Left ventricle myocardium inferior (tissue), 1 donor: ENCODE data around the gene NEAT1. TPM values are rescaled to one million over a fixed set of nuclear protein-coding genes. Genes with fewer than 3 reads are reported as not detected.
"Not testable (repeated sequence)": the region's sequence is repeated elsewhere in the genome, so short reads cannot be mapped to it uniquely, and the experiment has no call there.

Source experiments
- DNase-seq: peaks from one replicate; pipeline ENCODE4 v3.0.0-alpha.2; 2020
- H3K27ac ChIP-seq: fragments of 200-600 bp; replicated peaks from 2 replicates; pipeline ENCODE4 v1.8.0; 2021
- H3K27me3 ChIP-seq: fragments of 200-600 bp; 2 replicates; pipeline ENCODE4 v1.8.0; 2021; ENCODE audit warnings: low read depth
- H3K36me3 ChIP-seq: fragments of 200-600 bp; 2 replicates; pipeline ENCODE4 v1.8.0; 2021
- H3K4me1 ChIP-seq: fragments of 200-600 bp; 2 replicates; pipeline ENCODE4 v1.8.0; 2021
- H3K4me3 ChIP-seq: fragments of 200-600 bp; 2 replicates; pipeline ENCODE4 v1.8.0; 2021; ENCODE audit warnings: mild to moderate bottlenecking, moderate library complexity
- H3K9me3 ChIP-seq: fragments of 200-600 bp; replicated peaks from 2 replicates; pipeline ENCODE4 v1.8.0; 2021
- CTCF ChIP-seq: fragments of 200-600 bp; IDR thresholded peaks from 2 replicates; pipeline ENCODE4 v1.8.0; 2021; ENCODE audit warnings: antibody characterized with exemption, mild to moderate bottlenecking, borderline replicate concordance
- intact Hi-C: fragments of 100-400 bp; cut with micrococcal nuclease; formaldehyde crosslinking; loops from one replicate; pipeline ENCODE4 v1.11.0; 2022
- total RNA-seq: library from RNA; stranded (reverse); fragmentation: NEBNext Ultra II Directional; extraction: Animal tissue kit (Norgen Biotek cat#: 25700); gene quantifications from one replicate; pipeline ENCODE4 v1.2.1, GENCODE V29; 2021
- donor health status: DM: no; HTN: yes; CAD: no; lungs with severe emphysema.

Gene NEAT1
- total RNA-seq, 1 donor from 2014 or later: 405 TPM

- H3K4me3 ChIP-seq: no peak overlapping the region
- peak overlapping the region; percentile 75 for H3K27ac ChIP-seq
Measured at GRCh38 chr11:65404638-65405339, 17.8 kb upstream of the NEAT1 start.

GRCh38 chr11:65410936-65411680 is 11.5 kb upstream of the NEAT1 start:
- Histone ChIP-seq H3K4me3 (no peak overlapping the region), H3K36me3 (peaks cover 69% of the 10 kb centered on the region), H3K27me3 (no peaks in the 10 kb centered on the region), H3K27ac (no peak overlapping the region), H3K9me3 (no peaks in the 10 kb centered on the region), H3K4me1 (peaks cover 33% of the 10 kb centered on the region)
- DNase-seq: peak; percentile 12
- TF ChIP-seq CTCF: no peak
- intact Hi-C loops: no loop called here

More at GRCh38 chr11:65404638-65405339, 17.8 kb upstream of the NEAT1 start:
- DNase-seq: no peak
- no peak for TF ChIP-seq CTCF
- H3K4me1 ChIP-seq: peaks cover 19% of the 10 kb centered on the region
- no peaks in the 10 kb centered on the region for H3K27me3 ChIP-seq
- H3K36me3 ChIP-seq: peaks cover 80% of the 10 kb centered on the region
- intact Hi-C loops: no loop called here
- no peaks in the 10 kb centered on the region for H3K9me3 ChIP-seq

GRCh38 chr11:65411681-65412070 is 10.9 kb upstream of the NEAT1 start:
- Histone ChIP-seq H3K27ac (peak overlapping the region; percentile 77), H3K4me3 (no peak overlapping the region), H3K27me3 (no peaks in the 10 kb centered on the region), H3K9me3 (no peaks in the 10 kb centered on the region), H3K4me1 (peaks cover 38% of the 10 kb centered on the region), H3K36me3 (peaks cover 63% of the 10 kb centered on the region)
- TF ChIP-seq CTCF: no peak
- intact Hi-C loops: no loop called here
- DNase-seq: peak; percentile 14

GRCh38 chr11:65412271-65413076 is 10.1 kb upstream of the NEAT1 start:
- TF ChIP-seq CTCF: no peak
- Histone ChIP-seq H3K27ac (peak overlapping the region; percentile 77), H3K4me3 (no peak overlapping the region), H3K4me1 (peaks cover 46% of the 10 kb centered on the region), H3K36me3 (peaks cover 55% of the 10 kb centered on the region), H3K27me3 (no peaks in the 10 kb centered on the region), H3K9me3 (no peaks in the 10 kb centered on the region)
- DNase-seq: peak; percentile 35
- intact Hi-C loops: no loop called here

GRCh38 chr11:65413077-65413664 is 9.4 kb upstream of the NEAT1 start:
- peak; percentile 5 for DNase-seq
- intact Hi-C loops, H3K9me3 ChIP-seq, H3K4me3 ChIP-seq, H3K27me3 ChIP-seq: not testable (repeated sequence)
- Histone ChIP-seq H3K36me3 (peaks cover 48% of the 10 kb centered on the region), H3K4me1 (peaks cover 53% of the 10 kb centered on the region), H3K27ac (peak overlapping the region; percentile 77)
